Tibial nerve (tissue), 4 donors: ENCODE results near the gene SULF2.

Source experiments
- CTCF ChIP-seq, 5 experiments: fragments of 200-600 bp in 3 of 5; fragments of 450-650 bp in 2 of 5; sonication (generic) in 3 of 5; IDR thresholded peaks; one replicate each; pipeline ENCODE4 v1.5.1; 2016 to 2019; ENCODE audit warnings: antibody characterized with exemption in 5 of 5, mild to moderate bottlenecking in 3 of 5, moderate library complexity in 2 of 5
- EP300 ChIP-seq, 2 donors: sonication (generic); formaldehyde crosslinking; IDR thresholded peaks; one replicate each; pipeline ENCODE4 v1.6.1; 2017; ENCODE audit warnings: antibody characterized with exemption in 2 of 2, mild to moderate bottlenecking in 1 of 2
- POLR2A ChIP-seq, 2 donors: fragments of 450-650 bp; IDR thresholded peaks; one replicate each; pipeline ENCODE4 v1.6.1; 2017; ENCODE audit warnings: antibody characterized with exemption in 2 of 2, mild to moderate bottlenecking in 2 of 2, moderate library complexity in 2 of 2

GRCh38 chr20:47618479-47618878 lies 166.8 kb downstream of the SULF2 start:
- TF ChIP-seq CTCF (IDR thresholded peaks at IDR 0.05) (no peak), POLR2A (IDR thresholded peaks at IDR 0.05) (no peak), EP300 (IDR thresholded peaks at IDR 0.05) (no peak)
